Stimulated activated CD8-positive, alpha-beta memory T cell treated with anti-CD3 and anti-CD28 coated beads, Interleukin-7, amount 100 ng/mL, for 24 hours (primary cell): ENCODE data around the gene FHOD1.

Experiments
- DNase-seq: peaks from one replicate; pipeline ENCODE4 v3.0.0-alpha.2; 2020; ENCODE audit warnings: low read depth

The FHOD1 gene

DNA sequence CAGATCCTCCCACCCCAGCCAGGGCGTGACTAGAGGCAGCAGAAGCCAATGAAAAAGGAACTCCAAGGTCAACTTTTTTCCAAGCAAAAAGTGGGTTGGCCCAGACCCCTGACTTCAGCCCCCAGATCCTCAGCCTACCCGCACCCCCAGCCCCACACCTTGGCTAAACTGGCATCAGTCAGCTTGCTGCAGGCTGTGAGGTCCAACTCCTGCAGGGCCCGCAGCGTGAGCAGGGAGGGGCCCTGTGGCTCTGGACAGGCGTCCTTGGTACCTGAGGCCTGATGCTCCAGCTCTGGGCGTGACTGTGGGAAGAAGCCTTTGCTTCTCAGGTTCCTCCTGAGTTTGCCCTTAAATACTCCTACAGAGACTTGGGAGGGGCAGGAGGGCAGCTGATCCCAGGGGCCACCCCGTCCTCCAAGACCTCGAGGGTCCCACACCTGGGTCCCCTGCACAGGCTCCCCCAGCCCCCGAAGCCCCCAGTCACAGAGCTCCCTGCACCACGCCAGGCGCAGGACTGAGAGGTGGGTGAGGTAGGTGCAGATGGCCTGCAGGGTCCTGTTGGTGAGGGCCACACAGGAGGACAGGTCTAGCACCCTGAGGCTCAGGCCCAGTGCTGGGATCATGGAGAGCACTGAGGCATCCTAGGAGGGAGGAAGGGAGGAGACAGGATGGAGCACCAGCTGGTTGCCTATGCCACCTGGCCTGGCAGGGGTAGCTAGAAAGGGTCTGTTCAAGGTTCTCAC is 39.0 kb downstream of the FHOD1 start:
- no peak for DNase-seq

DNA sequence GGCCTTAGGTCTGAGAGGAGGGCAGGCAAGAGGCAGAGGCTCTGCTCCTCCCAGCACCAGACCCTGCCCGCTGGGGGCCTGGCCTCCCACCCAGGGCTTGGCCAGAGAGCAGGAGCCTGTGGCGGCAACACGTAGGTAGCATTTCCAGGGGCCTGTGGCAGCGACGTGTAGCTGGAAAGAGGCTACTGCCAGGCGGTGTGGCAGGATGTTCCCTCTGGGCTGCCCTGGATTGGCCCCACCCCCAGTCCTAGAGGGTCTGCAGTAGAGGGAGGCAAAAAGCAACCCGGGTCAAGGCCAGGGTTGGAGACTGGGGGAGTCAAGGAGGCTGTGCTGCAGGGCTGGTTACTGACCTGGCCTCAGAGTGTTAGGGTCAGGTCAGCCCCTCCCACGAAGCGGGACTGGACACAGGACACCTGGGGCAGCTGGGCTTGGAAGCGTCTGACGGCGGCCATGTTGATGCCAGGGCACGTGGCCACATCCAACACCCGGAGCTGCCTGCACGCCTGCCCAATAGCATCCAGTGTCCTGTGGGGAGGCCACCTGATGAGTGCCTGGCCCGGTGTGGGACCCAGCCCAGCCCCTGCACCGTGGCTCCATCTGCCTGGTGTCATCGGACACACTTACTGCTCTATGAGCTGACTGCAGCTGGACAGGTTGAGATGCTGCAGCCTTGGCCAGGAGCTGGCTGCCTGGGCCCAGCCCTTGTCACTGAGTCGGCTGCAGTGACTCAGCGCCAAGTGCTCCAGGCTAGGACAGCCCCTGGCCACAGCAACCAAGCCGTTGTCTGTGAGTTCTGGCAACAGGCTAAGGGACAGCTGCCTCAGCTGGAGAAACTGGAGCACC is 39.8 kb downstream of the FHOD1 start:
- no peak for DNase-seq

DNA sequence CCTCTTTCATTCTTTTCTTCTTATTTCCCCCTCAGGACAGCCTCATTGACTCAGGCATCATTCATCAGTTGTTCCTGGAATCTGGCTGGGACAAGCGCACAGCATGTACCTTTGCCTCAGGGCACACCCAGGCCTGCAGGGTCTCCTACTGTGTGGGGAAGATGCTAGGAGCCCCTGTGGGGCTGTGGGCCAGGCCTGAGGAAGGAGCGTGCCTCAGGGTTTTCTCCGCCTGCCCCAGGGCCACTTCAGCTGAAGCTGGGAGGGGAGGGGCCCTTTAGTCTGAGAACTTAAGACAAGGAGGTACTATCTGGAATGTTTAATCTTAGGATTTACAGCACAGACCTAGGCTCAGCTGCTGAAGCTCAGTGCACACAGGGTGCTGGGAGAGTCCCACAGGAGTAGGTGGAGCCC is 40.4 kb downstream of the FHOD1 start:
- DNase-seq: no peak

DNA sequence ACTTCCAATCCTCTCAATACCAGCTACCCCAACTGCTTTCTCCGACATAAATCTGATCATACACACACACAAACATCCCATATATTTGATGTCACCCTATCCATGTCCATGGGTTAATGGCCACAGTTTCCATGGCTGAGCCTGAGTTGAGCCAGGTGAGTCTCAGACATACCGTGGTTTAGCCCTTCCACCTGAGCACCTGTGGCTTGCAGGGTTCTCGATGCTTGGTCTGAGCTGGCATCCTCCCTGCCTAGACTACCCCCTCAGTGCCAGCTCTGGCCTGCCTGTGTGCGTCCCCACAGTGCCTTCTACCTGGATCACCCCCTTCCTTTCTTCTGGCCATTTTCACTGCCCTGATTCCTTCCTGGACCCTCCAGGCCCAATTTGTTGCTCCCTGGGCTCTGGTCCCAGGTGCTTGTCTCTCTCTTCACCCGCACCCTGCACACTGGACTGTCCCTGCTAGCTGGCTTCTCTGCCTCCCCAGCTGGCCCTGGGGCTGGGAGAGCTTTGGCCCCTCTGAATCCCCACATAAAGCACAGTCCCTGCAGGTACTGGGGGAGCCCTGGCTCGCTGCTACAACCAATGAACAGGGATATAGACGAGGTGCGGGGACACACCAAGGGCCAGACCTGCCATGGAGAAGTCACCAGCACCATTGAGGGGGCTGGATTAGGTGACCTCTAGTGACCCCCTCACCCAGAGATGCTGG is 41.0 kb downstream of the FHOD1 start:
- DNase-seq: no peak

DNA sequence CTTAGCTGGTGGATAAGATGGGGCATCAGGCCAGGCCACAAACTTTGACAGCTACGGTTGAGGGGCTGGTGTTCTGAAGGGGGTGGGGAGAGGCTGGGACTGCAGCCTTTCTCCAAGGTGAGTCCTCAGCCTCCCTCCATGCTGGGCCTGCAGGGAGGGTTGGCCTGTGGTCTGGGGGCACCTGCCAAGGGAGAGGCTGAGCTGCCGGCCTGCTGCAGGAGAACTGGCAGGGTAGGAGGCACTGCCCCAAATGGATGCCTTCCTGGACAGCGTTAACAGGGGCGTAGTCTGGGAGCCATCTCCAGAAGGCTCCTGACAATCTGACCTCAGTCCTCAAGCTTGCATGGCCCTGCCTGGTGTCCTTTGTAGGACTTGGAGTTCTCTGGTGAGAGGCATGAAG is 43.2 kb downstream of the FHOD1 start:
- DNase-seq: no peak

DNA sequence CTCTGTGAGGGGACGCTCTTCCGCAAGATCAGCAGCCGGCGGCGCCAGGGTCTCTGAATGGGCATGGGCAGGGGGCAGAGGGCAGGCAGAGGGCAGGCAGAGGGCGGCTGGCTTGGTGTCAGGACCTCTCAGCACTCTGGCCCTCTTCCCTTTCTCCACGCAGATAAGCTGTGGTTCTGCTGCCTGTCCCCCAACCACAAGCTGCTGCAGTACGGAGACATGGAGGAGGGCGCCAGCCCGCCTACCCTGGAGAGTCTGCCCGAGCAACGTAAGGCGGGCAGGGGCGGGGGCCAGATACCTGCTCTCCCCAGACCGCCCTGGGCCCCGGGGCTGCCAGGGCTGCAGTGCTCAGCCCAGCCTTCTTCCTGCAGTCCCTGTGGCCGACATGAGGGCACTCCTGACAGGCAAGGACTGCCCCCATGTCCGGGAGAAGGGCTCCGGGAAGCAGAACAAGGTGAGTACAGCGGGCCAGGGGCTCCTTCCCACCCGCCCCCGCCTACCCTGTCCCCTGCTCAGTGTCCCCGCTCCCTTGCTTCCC is 44.3 kb downstream of the FHOD1 start:
- no peak for DNase-seq

DNA sequence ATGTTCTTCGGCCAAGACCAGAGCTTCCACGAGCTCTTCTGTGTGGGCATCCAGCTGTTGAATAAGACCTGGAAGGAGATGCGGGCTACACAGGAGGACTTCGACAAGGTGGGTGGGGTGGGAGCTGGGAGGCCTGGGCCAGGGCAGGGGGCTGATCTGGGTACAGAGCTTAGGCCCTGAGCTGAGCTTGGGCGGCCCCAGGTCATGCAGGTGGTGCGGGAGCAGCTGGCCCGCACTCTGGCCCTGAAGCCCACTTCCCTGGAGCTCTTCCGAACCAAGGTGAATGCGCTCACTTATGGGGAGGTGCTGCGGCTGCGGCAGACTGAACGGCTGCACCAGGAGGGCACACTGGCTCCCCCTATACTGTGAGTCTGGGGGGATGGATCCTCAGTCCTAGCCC is 44.9 kb downstream of the FHOD1 start:
- DNase-seq: no peak

DNA sequence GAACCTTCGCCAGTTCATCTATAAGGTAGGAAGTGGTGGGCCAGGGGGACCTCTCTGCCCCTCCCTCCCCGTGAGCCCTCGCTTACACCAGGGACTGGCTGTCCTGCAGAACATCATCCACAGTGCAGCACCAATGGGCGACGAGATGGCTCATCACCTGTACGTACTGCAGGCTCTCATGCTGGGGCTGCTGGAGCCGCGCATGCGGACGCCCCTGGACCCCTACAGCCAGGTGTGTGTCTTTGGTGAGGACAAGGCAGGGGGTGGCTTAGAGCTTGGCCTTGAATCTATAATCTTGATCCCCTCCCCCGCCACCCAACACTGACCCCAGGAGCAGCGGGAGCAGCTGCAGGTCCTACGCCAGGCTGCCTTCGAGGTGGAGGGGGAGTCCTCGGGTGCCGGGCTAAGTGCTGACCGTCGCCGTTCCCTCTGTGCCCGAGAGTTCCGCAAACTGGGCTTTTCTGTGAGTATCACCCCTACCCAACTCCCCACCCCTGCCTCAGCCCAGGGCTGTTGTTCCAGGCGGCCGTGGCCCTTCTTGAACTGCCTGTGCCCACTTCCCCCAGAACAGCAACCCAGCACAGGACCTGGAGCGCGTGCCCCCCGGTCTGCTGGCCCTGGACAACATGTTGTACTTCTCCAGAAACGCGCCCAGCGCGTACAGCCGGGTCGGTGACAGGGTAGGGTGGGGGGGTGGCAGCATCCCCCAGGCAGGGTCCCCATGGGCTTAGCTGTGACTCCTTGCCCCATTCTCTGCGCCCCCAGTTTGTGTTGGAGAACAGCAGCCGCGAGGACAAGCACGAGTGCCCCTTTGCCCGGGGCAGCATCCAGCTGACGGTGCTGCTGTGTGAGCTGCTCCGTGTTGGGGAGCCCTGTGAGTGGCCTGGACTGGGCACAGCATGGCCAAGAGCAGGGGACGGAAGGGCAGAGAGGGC is 45.6 kb downstream of the FHOD1 start:
- DNase-seq: no peak

DNA sequence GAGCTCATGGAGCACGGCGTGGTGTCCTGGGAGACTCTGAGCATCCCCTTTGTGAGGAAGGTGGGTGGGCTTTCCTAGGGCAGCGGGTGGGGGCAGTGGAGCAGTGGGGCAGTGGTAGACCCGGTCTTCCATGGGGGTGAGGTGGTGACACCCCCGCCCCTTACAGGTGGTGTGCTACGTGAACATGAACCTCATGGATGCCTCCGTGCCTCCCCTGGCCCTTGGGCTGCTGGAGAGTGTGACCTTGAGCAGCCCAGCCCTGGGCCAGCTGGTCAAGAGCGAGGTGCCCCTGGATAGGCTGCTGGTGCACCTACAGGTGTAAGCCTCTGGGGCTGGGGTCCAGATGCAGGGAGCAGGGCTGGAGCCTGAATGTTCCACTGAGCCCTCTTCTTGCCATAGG is 46.8 kb downstream of the FHOD1 start:
- DNase-seq: no peak

DNA sequence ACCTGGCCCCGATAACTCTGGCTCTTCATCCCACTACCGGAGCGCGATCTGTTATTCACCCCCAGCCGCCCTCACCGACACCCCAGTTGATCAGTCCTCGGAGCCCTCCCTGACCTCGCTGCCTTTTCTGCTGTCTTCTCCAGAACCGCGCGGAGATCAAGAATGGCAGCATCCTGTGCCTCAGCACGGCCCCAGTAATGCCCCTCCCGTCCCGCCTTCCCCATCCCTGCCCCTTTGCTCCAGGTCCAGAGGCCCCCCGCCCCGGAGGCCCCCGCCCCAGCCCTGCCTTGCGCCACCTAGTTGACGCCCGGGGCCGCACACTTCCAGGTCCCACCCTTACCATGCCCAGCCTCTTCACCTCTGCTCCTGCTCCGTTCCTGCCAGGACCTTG is 47.5 kb downstream of the FHOD1 start:
- no peak for DNase-seq

DNA sequence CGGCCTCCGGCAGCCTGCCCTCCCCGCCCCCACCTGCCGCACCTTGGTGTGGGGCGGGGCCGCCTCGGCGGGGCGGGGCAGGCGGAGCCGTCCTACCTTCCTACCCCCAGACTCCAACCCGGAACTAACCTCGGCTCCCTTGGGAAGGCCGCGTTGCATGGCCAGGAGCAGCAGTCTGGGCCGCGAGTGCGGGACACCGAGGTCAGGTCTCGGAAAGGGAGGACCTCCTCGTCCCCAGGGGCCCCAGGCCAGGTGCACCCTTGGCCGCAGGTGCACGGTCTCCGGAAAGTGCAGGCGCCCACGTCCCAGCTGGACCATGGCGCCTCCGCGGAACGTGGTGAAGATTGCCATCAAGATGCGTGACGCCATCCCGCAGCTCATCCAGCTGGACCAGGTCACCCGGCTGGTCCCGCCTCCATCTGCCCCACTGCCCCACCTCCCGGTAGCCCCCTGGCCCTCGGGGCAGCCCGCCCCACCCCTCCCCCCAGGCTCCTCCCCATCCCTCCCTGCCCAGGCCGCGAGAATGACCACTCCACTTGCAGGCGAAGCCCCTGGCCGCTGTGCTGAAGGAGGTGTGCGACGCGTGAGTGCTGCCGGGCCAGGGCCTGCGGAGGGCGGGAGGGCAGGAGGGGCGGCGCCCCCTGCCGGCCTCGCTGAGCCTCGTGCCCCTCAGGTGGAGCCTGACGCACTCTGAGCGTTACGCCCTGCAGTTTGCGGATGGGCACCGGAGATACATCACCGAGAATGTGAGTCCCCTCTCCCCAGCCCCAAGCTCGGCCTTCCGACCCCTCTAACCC is 48.1 kb downstream of the FHOD1 start, which contains the start of gene ELMO3:
Gene ELMO3, plus strand, starts transcription at position 121 of the 797 bp plus-strand sequence. Its CDS starts 196 bp downstream, at position 317.
- no peak for DNase-seq

DNA sequence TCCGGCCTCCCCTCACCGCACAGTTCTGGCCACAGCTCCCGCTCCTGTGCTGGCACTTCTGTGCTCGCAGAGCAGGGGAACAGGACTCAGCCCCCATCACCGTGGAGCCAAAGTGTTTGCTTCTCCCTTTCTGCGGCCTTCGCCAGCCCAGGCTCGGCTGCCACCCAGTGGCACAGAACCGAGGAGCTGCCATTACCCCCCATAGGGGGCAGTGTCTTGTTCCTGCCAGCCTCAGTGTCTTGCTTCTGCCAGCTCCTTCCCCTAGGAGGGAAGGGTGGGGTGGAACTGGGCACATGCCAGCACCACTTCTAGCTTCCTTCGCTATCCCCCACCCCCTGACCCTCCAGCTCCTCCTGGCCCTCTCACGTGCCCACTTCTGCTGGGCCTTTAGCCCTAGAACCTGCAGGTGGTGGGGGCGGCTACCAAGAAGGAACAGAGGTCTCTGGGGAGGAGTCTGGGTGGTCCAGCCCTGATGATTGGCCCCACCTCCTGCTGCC is 49.0 kb downstream of the FHOD1 start:
- DNase-seq: no peak

DNA sequence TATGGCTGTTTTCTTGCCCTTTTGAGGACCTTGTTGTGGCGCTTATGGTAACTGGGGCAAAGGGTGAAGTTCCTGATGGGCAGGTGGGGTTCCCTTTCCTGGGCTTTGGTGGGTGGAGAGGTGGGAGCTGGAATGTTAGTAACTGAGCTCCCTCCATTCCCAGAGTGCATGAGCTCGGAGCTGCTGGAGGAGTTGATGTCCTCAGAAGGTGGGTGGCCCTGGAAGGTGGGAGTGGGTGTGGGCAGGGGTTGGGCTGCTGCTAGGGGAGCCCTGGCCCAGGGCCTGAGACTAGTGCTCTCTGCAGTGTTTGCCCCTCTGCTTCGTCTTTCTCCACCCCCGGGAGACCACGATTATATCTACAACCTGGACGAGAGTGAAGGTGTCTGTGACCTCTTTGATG is 49.6 kb downstream of the FHOD1 start:
- no peak for DNase-seq

DNA sequence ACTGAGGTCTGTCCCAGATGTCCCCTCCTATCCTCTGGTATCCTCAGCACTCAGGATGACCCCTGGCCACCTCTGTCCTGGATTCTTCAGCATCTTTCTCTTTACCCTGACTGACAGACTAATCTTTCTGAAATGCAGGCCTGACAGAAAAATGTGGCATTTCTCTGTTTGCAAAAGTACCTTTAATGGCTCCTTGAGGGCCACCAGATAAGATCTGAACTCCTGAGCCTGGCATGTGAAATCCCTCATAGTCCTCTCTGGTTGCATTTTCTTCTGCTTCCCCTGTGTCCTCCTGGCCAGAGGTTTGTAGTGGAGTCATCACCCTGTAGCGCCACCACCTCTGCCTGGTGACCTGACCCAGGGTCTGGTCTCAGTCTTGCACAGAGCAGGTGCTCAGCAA is 50.4 kb downstream of the FHOD1 start:
- DNase-seq: no peak

DNA sequence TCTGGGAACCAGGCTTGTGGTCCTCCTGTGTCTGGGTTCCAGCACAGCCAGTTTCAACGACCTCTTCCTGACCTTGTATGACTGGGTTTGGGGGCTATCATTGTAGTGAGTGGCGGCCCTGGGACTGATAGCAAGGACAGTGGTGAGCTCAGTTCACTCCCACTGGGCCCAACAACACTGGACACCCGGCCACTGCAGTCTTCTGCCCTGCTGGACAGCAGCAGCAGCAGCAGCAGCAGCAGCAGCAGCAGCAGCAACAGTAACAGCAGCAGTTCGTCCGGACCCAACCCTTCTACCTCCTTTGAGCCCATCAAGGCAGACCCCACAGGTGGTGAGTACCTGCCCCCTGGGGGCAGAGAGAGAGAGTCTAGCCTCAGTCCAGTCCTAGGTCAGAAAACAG is 51.6 kb downstream of the FHOD1 start:
- no peak for DNase-seq

DNA sequence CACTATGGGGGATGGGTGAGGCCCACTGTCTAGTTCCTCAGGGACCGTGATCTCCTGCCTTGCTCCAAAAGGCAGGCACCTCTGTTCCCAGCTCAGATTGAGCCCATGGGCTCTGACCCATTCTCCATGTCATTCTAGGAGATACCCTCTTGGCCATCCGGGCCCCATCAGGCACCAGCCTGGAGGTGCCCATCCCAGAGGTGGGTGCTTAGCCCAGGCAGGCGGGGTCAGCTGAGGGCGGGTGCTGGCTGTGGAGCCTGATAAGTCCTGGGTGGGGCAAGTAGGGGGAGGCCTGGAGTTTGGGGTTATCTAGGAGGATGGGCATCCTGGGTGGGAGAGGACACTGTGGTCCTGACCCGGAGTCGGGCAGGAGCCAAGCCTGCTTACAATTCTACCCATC is 53.0 kb downstream of the FHOD1 start:
- no peak for DNase-seq

DNA sequence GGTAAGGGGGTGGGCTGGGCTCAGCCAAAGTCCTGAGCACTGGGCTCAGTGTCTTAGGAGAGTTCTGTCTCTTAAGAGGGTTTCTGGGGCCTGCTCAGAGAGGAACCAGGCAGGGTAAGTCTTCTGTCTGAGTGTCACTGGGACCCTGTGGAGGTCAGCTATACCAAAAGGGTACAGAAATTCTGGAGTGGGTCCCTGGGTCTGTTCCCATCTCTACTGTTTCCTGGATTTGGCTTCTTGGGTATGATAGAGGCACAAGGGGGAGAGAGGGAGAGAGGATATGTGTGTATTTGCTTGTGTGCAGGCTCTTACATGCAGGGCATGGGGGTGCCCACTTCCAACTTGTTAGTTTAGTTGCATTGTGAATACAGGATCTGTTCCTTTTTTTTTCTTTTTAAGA is 53.7 kb downstream of the FHOD1 start:
- no peak for DNase-seq

DNA sequence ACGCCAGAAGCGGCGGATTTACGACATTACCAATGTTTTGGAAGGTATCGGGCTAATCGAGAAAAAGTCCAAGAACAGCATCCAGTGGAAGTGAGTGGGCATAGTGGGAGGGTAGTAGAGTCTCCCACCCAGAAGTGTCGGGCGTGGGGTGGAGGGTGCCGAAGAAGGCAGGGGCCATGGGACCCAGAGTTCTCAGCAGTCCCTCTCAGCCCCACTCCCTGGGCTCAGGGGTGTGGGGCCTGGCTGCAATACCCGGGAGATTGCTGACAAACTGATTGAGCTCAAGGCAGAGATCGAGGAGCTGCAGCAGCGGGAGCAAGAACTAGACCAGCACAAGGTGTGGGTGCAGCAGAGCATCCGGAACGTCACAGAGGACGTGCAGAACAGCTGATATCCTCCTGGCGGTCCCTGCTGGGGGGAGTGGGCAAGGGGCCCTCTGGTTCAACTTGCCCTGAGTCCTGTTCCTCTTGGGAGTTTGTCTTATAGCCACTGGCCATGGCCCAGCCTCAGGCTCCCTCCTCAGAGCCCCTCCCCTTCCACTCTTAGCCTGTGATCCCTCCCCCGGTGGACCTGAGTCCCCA is 54.4 kb downstream of the FHOD1 start:
- DNase-seq: no peak

DNA sequence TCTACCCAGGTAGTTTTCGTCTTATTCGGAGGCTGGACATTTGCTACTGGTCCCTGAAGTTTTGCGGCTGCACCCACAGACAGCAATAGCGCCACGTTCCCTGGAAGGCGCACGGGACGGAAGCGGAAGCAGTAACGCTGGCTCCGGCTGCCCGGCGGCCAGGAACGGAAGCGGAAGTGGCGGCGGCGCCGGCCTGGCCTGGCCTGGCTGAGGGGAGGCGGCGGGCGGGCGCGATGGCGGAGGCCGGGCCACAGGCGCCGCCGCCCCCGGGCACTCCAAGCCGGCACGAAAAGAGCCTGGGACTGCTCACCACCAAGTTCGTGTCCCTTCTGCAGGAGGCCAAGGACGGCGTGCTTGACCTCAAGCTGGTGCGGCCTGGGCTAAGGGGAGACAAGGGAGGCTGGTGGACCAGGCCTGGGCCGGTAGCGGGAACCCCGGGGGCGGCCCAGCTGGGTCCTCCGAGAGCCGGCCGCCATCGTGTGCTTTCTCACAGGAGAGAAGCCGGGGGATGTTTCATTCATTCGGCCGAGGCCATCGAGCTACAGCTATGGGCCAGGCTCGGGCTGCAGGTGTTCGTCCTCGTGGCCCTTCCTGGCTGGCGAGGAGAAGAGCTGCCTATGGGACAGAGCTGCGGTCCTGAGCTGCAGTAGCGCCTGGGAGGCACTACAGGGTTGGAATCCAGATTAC is 55.1 kb downstream of the FHOD1 start, which contains the start of gene E2F4:
Gene E2F4, plus strand, starts transcription at position 161 of the 687 bp plus-strand sequence. Its CDS starts 73 bp downstream, at position 234.
- DNase-seq: peak; percentile 79
